C4-2B (cell line): Measurements from ENCODE around the gene GBF1.

Experiments
- H3K27ac ChIP-seq: fragments of 450-650 bp; 2 replicates; pipeline ENCODE4 v1.5.1; 2017
- CTCF ChIP-seq: fragments of 450-650 bp; conservative IDR thresholded peaks from 2 replicates; pipeline ENCODE4 v1.5.1; 2017; ENCODE audit warnings: mild to moderate bottlenecking
- ZFX ChIP-seq: fragments of 450-650 bp; IDR thresholded peaks from 2 replicates; pipeline ENCODE4 v1.6.1; 2017

Gene GBF1

GRCh38 chr10:102227050-102227449 lies 18.3 kb upstream of the GBF1 start:
- no peak overlapping the region for H3K27ac ChIP-seq
- no peak for TF ChIP-seq CTCF
- no peak for TF ChIP-seq ZFX

GRCh38 chr10:102229810-102230263 lies 15.5 kb upstream of the GBF1 start:
- H3K27ac ChIP-seq, result peak overlapping the region; percentile 2
- TF ChIP-seq ZFX (no peak), CTCF (peak; percentile 98)

DNA sequence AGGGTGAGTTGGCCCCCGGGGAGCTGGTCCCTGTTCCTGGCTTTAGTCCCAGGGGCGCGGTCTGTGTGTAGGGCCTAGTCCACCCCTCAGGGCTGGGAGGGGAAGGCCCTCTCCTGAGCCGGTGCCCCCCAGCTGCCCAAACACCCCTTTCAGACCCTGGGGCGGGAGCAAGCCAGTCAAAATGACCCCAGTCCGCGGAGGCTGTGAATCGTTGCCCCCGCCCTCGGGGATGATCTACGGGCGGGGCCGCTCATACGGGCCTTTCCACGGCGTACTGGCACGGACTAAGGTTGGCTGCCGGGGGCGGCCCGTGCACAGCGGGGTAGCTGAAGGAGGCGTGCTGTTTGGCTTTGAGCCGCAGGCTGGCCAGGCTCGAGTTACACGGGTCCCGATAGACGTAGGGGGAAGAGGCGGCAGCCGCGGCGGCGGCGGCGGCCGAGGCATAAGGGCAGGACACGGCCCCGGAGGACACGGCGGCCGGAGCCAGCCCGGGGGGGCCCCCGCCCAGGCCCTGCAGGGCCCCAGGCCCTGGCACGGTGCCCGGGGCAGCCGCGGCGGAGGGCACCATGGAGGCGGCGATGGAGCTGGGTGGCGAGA lies 15.0 kb upstream of the GBF1 start:
- H3K27ac ChIP-seq, result peak overlapping the region; percentile 2
- TF ChIP-seq CTCF (no peak), ZFX (no peak)

DNA sequence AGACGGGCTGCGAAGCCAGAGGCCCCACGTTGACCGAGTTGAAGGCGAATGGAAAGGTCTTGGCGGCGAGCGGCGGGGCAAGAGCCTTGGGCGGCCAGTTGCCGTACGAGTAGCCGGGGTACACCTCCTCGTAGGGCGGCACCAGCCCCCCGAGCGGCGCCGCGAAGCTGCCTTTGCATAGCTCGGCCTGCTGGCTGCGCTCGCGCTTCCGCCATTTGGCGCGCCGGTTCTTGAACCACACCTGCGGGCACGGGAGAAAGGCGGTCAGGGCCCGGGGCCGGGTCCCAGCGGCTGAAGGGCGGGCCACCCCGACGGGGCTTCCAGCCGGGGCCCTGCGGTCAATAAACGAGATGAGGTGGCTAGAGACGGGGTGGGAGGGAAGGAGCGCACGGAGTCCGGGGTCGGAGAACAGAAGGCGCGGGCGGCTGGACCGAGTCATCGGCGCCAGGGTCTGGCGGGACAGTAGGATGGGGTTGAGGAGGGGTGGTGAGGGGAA lies 14.4 kb upstream of the GBF1 start:
- peak overlapping the region; percentile 2 for H3K27ac ChIP-seq
- TF ChIP-seq ZFX (no peak), CTCF (no peak)

DNA sequence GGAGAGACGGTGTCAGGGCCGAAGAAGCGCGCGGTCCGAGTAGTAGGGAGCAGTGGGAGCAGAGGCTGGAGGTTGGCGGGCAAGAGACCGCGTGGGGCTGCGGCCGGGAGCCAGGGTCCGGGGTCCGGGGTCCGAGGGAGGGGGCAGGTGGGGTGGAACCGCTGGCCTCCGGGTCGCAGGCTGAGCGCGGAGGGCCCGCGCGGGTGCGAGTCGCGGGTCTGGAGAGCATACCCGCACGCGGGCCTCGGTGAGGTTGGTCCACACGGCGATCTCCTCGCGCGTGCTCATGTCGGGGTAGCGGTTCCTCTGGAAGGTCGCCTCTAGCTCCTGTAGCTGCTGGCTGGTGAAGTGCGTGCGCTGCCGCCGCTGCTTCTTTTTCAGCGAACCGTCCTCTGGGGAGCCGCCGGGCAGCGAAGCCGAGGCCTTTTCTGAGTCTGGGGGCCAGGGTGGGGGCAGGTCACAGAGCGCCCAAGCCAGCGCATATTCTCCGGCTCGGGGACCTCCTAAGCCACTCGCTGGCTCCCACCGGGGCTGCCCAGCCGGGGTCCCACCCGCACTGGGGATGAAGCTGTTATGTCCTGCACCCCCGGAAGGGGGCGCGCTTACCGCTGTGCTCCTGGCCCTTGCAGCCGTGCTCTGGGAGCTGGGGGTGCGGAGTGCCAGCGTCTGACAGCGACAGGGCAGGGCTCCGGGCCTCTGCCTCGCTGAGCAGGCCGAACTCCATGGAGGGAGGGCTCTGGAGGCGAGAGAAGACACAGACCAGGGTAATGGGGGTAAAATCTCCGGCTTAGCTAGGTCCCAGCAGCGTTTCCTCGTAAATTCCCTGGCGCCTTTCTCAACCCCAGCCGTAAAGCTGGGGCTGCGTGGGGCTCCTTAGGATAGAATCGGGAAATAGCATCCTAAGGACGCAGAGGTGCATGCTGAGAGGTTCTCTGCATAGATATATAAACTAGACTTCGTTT lies 13.7 kb upstream of the GBF1 start:
- TF ChIP-seq CTCF (peak; percentile 71), ZFX (no peak)
- H3K27ac ChIP-seq, result no peak overlapping the region

DNA sequence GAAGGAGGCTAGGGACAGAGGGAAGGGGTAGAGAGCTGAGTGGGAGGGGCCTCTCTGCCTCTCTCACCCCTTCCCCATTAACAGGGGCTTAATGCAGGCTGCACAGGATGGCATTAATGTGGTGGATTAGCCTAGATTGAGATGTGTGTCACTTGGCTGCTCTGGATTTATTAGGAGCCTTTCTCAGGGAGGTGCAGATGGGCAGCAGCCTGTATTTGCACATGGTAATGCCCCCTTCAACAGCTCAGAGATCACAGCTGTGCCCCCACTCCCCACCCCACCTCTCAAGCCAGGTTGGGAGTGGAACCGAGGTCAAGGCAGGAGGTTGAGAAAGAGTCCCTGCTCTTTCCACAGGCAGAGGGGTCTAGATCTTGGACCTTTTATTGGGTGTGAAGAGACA lies 11.3 kb upstream of the GBF1 start:
- no peak overlapping the region for H3K27ac ChIP-seq
- TF ChIP-seq ZFX (no peak), CTCF (no peak)

DNA sequence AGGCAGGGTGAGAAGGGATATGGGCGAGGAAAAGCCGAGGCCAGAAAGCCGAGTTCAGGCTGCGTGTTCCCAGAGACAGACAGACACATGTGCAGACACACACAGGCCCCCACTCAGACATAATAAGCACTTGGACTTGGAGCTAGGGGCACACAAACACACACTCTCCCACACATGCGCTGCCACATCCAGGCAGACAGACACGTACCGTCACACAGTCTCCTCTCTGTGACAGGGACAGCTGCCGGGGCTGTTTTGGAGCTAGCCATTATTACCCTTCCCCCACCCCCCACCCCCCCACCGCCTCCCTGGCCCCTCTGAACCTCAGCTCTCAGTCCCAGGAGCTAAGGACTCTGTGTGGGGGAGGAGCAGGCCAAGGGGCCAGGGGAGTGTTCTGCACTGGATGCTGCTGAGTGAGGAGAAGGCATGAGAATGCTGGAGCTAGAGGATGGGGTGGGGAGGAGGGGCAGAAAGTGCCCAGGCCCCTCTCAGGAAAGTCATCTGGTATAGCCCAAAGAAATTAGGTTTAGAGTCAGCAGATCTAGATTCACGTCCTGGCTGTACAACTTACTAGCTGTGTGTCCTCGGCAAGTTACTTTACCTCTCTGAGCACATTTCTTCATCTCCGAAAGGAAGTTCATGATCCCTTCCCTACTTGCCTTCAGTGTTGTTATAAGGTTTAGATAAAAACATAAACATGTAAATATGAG lies 10.3 kb upstream of the GBF1 start:
- TF ChIP-seq ZFX (no peak), CTCF (no peak)
- no peak overlapping the region for H3K27ac ChIP-seq
